NT2/D1 (cell line): Measurements from ENCODE around the gene ATP6V0A4.
"Not testable (repeated sequence)": the region's sequence is repeated elsewhere in the genome, so short reads cannot be mapped to it uniquely, and the experiment has no call there.

Source experiments
- DNase-seq: peaks from one replicate; pipeline ENCODE4 v3.0.0-alpha.2; 2011; ENCODE audit warnings: low read depth, low spot score
- H3K27me3 ChIP-seq: 2 replicates; pipeline ENCODE4 v1.6.0; 2011; ENCODE audit warnings: mild to moderate bottlenecking; ENCODE audit not compliant: insufficient read length, insufficient read depth
- H3K36me3 ChIP-seq: 2 replicates; pipeline ENCODE4 v1.6.1; 2011; ENCODE audit warnings: mild to moderate bottlenecking, low read length, mixed read lengths; ENCODE audit not compliant: insufficient read depth, insufficient read length
- H3K4me1 ChIP-seq: 2 replicates; pipeline ENCODE4 v1.5.1; 2011; ENCODE audit not compliant: insufficient read depth, insufficient read length
- H3K4me3 ChIP-seq: 2 replicates; pipeline ENCODE4 v1.5.1; 2011; ENCODE audit warnings: low read depth; ENCODE audit not compliant: insufficient read length
- H3K9ac ChIP-seq: 2 replicates; pipeline ENCODE4 v1.6.0; 2011; ENCODE audit warnings: low read depth; ENCODE audit not compliant: insufficient read length
- H3K9me3 ChIP-seq: 2 replicates; pipeline ENCODE4 v1.5.1; 2011; ENCODE audit warnings: mild to moderate bottlenecking, low read length; ENCODE audit not compliant: insufficient read depth
- SUZ12 ChIP-seq: IDR thresholded peaks from 2 replicates; pipeline ENCODE4 v1.6.1; 2011; ENCODE audit not compliant: insufficient read length, insufficient read depth; ENCODE audit errors: extremely low read depth
- YY1 ChIP-seq: IDR thresholded peaks from 2 replicates; pipeline ENCODE4 v1.6.1; 2011; ENCODE audit not compliant: insufficient read length, insufficient read depth
- ZNF274 ChIP-seq: IDR thresholded peaks from 2 replicates; pipeline ENCODE4 v1.6.1; 2011; ENCODE audit warnings: mild to moderate bottlenecking, low read depth, low read length

Gene ATP6V0A4

GRCh38 chr7:138821912-138822311 is 23.9 kb upstream of the ATP6V0A4 start:
- no peak overlapping the region for H3K4me3 ChIP-seq
- H3K9ac ChIP-seq = no peak overlapping the region
- no peaks in the 10 kb centered on the region for H3K36me3 ChIP-seq
- H3K4me1 ChIP-seq = peaks cover 2% of the 10 kb centered on the region
- H3K9me3 ChIP-seq = no peaks in the 10 kb centered on the region
- no peak for DNase-seq
- H3K27me3 ChIP-seq = no peaks in the 10 kb centered on the region
- TF ChIP-seq SUZ12 = no peak
- no peak for TF ChIP-seq ZNF274

GRCh38 chr7:138819625-138820024 is 21.6 kb upstream of the ATP6V0A4 start:
- H3K27me3 ChIP-seq = no peaks in the 10 kb centered on the region
- TF ChIP-seq YY1 (no peak), ZNF274 (no peak), SUZ12 (no peak)

GRCh38 chr7:138816650-138817049 is 18.7 kb upstream of the ATP6V0A4 start:
- Histone ChIP-seq H3K4me1 (no peaks in the 10 kb centered on the region), H3K36me3 (no peaks in the 10 kb centered on the region), H3K9me3 (no peaks in the 10 kb centered on the region), H3K27me3 (no peaks in the 10 kb centered on the region), H3K4me3 (no peak overlapping the region), H3K9ac (no peak overlapping the region)
- DNase-seq = no peak
- TF ChIP-seq SUZ12 = no peak
- no peak for TF ChIP-seq ZNF274
- no peak for TF ChIP-seq YY1

More at GRCh38 chr7:138819625-138820024, 21.6 kb upstream of the ATP6V0A4 start:
- Histone ChIP-seq H3K36me3 (no peaks in the 10 kb centered on the region), H3K9ac (no peak overlapping the region), H3K4me1 (peaks cover 2% of the 10 kb centered on the region), H3K9me3 (no peaks in the 10 kb centered on the region), H3K4me3 (no peak overlapping the region)
- DNase-seq = no peak

GRCh38 chr7:138814816-138815332 is 16.9 kb upstream of the ATP6V0A4 start:
- TF ChIP-seq SUZ12 (no peak), YY1 (no peak), ZNF274 (no peak)
- Histone ChIP-seq H3K27me3 (no peaks in the 10 kb centered on the region), H3K36me3 (no peaks in the 10 kb centered on the region), H3K9ac (no peak overlapping the region), H3K4me3 (no peak overlapping the region), H3K9me3 (no peaks in the 10 kb centered on the region), H3K4me1 (no peaks in the 10 kb centered on the region)
- no peak for DNase-seq

- Histone ChIP-seq H3K9ac (no peak overlapping the region), H3K27me3 (no peaks in the 10 kb centered on the region), H3K4me1 (no peaks in the 10 kb centered on the region), H3K9me3 (no peaks in the 10 kb centered on the region), H3K4me3 (no peak overlapping the region), H3K36me3 (no peaks in the 10 kb centered on the region)
- TF ChIP-seq ZNF274 (no peak), YY1 (no peak)
- DNase-seq = no peak
Observed at GRCh38 chr7:138813945-138814344, 15.9 kb upstream of the ATP6V0A4 start.

- not testable (repeated sequence) for H3K36me3 ChIP-seq, DNase-seq, H3K9me3 ChIP-seq, H3K27me3 ChIP-seq, H3K4me1 ChIP-seq, H3K9ac ChIP-seq, H3K4me3 ChIP-seq
Observed at GRCh38 chr7:138811327-138811726, 13.3 kb upstream of the ATP6V0A4 start.

GRCh38 chr7:138809346-138809745 is 11.3 kb upstream of the ATP6V0A4 start:
- no peak for TF ChIP-seq ZNF274
- TF ChIP-seq SUZ12 = no peak
- no peak for TF ChIP-seq YY1
- DNase-seq = no peak
- H3K9me3 ChIP-seq = no peaks in the 10 kb centered on the region
- no peak overlapping the region for H3K9ac ChIP-seq
- no peaks in the 10 kb centered on the region for H3K36me3 ChIP-seq
- no peaks in the 10 kb centered on the region for H3K4me1 ChIP-seq
- peaks cover under 1% of the 10 kb centered on the region for H3K27me3 ChIP-seq
- H3K4me3 ChIP-seq = no peak overlapping the region

GRCh38 chr7:138804618-138805017 is 6.6 kb upstream of the ATP6V0A4 start:
- Histone ChIP-seq H3K9ac (no peak overlapping the region), H3K4me1 (no peaks in the 10 kb centered on the region), H3K36me3 (no peaks in the 10 kb centered on the region), H3K27me3 (peaks cover 5% of the 10 kb centered on the region), H3K9me3 (no peaks in the 10 kb centered on the region), H3K4me3 (no peak overlapping the region)
- no peak for DNase-seq
- no peak for TF ChIP-seq ZNF274
- TF ChIP-seq SUZ12 = no peak
- no peak for TF ChIP-seq YY1
